ENCODE measurements around the gene CABLES2. TPM values are rescaled to one million over a fixed set of nuclear protein-coding genes. Genes with fewer than 3 reads are reported as not detected.
"Not testable (repeated sequence)": the region's sequence is repeated elsewhere in the genome, so short reads cannot be mapped to it uniquely, and the experiment has no call there.

Gene CABLES2
- total RNA-seq, 1 donor from 2014 or later = 1.9 TPM

GRCh38 chr20:62433658-62434497 lies 26.8 kb upstream of the CABLES2 start:
- no peak for DNase-seq

GRCh38 chr20:62430866-62431447 lies 23.9 kb upstream of the CABLES2 start:
- DNase-seq = no peak

- DNase-seq = no peak
Observed at GRCh38 chr20:62430311-62430853, 23.3 kb upstream of the CABLES2 start.

- no peak for DNase-seq
Observed at GRCh38 chr20:62429455-62430310, 22.6 kb upstream of the CABLES2 start.

- no peak for DNase-seq
Observed at GRCh38 chr20:62428396-62429295, 21.6 kb upstream of the CABLES2 start.

- no peak for DNase-seq
Observed at GRCh38 chr20:62428002-62428372, 20.9 kb upstream of the CABLES2 start.

- DNase-seq = no peak
Observed at GRCh38 chr20:62427172-62428001, 20.3 kb upstream of the CABLES2 start, which contains the start of gene RBBP8NL. TSS of gene RBBP8NL (minus strand) at chr20:62427539. CDS start at chr20:62419647, 7,892 bp downstream.

- DNase-seq = no peak
Observed at GRCh38 chr20:62426699-62427131, 19.6 kb upstream of the CABLES2 start.

- not testable (repeated sequence) for DNase-seq
Observed at GRCh38 chr20:62426059-62426348, 18.9 kb upstream of the CABLES2 start.

- no peak for DNase-seq
Observed at GRCh38 chr20:62425281-62426058, 18.4 kb upstream of the CABLES2 start.

- DNase-seq = no peak
Observed at GRCh38 chr20:62424249-62425107, 17.4 kb upstream of the CABLES2 start.

- DNase-seq = no peak
Observed at GRCh38 chr20:62423326-62423706, 16.2 kb upstream of the CABLES2 start.

GRCh38 chr20:62422636-62423325 lies 15.7 kb upstream of the CABLES2 start:
- no peak for DNase-seq

- no peak for DNase-seq
Observed at GRCh38 chr20:62421716-62421990, 14.6 kb upstream of the CABLES2 start.

- no peak for DNase-seq
Observed at GRCh38 chr20:62420846-62421715, 14.0 kb upstream of the CABLES2 start.

- no peak for DNase-seq
Observed at GRCh38 chr20:62419759-62420158, 12.7 kb upstream of the CABLES2 start.

- no peak for DNase-seq
Observed at GRCh38 chr20:62418709-62419487, 11.8 kb upstream of the CABLES2 start.

Measured in skin of body (tissue), 2 donors.